Endothelial cell (in vitro differentiated cells): ENCODE measurements around the gene RHOBTB1. TPM values are rescaled to one million over a fixed set of nuclear protein-coding genes. Genes with fewer than 3 reads are reported as not detected.

Experiments used
- DNase-seq: peaks from one replicate; pipeline ENCODE4 v3.0.0; 2021; ENCODE audit warnings: low spot score
- H3K27ac Mint-ChIP-seq: one replicate; pipeline ENCODE4 v1.8.0; 2021; ENCODE audit warnings: mixed read lengths, inconsistent platforms; ENCODE audit not compliant: unreplicated experiment
- H3K27me3 Mint-ChIP-seq: one replicate; pipeline ENCODE4 v1.8.0; 2021; ENCODE audit warnings: mild to moderate bottlenecking, moderate library complexity, mixed read lengths, inconsistent platforms; ENCODE audit not compliant: unreplicated experiment
- H3K36me3 Mint-ChIP-seq: one replicate; pipeline ENCODE4 v1.8.0; 2021; ENCODE audit warnings: mild to moderate bottlenecking, low read depth, mixed read lengths, inconsistent platforms; ENCODE audit not compliant: unreplicated experiment
- H3K4me1 Mint-ChIP-seq: one replicate; pipeline ENCODE4 v1.8.0; 2021; ENCODE audit warnings: mild to moderate bottlenecking, mixed read lengths, inconsistent platforms; ENCODE audit not compliant: unreplicated experiment
- H3K4me3 Mint-ChIP-seq: one replicate; pipeline ENCODE4 v1.8.0; 2021; ENCODE audit warnings: mild to moderate bottlenecking, mixed read lengths, inconsistent platforms; ENCODE audit not compliant: unreplicated experiment
- H3K9me3 Mint-ChIP-seq: one replicate; pipeline ENCODE4 v1.8.0; 2021; ENCODE audit warnings: mixed read lengths, inconsistent platforms; ENCODE audit not compliant: unreplicated experiment
- CTCF ChIP-seq: fragments of 200-600 bp; sonication (generic); IDR thresholded peaks from one replicate; pipeline ENCODE4 v1.5.0; 2021; ENCODE audit warnings: antibody characterized with exemption; ENCODE audit not compliant: unreplicated experiment
- total RNA-seq: library from RNA; stranded (reverse); fragmentation: NEBNext Ultra II Directional; extraction: Animal tissue kit (Norgen Biotek cat#: 25700); gene quantifications from one replicate; pipeline ENCODE4 v1.2.1, GENCODE V29; 2021; ENCODE audit not compliant: unreplicated experiment

Gene RHOBTB1
- total RNA-seq, 1 donor from 2014 or later, result 20.3 TPM

- no peak for DNase-seq
- Mint-ChIP-seq H3K4me1 (no peaks in the 10 kb centered on the region), H3K27ac (no peak overlapping the region), H3K4me3 (no peak overlapping the region), H3K36me3 (no peaks in the 10 kb centered on the region), H3K9me3 (no peaks in the 10 kb centered on the region), H3K27me3 (no peaks in the 10 kb centered on the region)
- TF ChIP-seq CTCF, result no peak
These were observed 12.0 kb upstream of the RHOBTB1 start for GRCh38 chr10:60955957-60956425.

- no peaks in the 10 kb centered on the region for H3K36me3 Mint-ChIP-seq
- no peak for TF ChIP-seq CTCF
- DNase-seq, result no peak
- no peaks in the 10 kb centered on the region for H3K9me3 Mint-ChIP-seq
- H3K27ac Mint-ChIP-seq, result no peak overlapping the region
- no peak overlapping the region for H3K4me3 Mint-ChIP-seq
- H3K4me1 Mint-ChIP-seq, result no peaks in the 10 kb centered on the region
- H3K27me3 Mint-ChIP-seq, result no peaks in the 10 kb centered on the region
These were observed 11.3 kb upstream of the RHOBTB1 start for GRCh38 chr10:60955316-60955715.

GRCh38 chr10:60954035-60954434 lies 10.1 kb upstream of the RHOBTB1 start:
- Mint-ChIP-seq H3K4me1 (no peaks in the 10 kb centered on the region), H3K27me3 (no peaks in the 10 kb centered on the region), H3K36me3 (no peaks in the 10 kb centered on the region), H3K9me3 (no peaks in the 10 kb centered on the region), H3K27ac (no peak overlapping the region), H3K4me3 (no peak overlapping the region)
- DNase-seq, result no peak
- TF ChIP-seq CTCF, result no peak

GRCh38 chr10:60953420-60953819 lies 9.4 kb upstream of the RHOBTB1 start:
- Mint-ChIP-seq H3K36me3 (no peaks in the 10 kb centered on the region), H3K27ac (no peak overlapping the region), H3K9me3 (no peaks in the 10 kb centered on the region), H3K4me1 (no peaks in the 10 kb centered on the region), H3K27me3 (no peaks in the 10 kb centered on the region), H3K4me3 (no peak overlapping the region)
- no peak for TF ChIP-seq CTCF
- DNase-seq, result no peak

- TF ChIP-seq CTCF, result no peak
- H3K4me1 Mint-ChIP-seq, result no peaks in the 10 kb centered on the region
- H3K4me3 Mint-ChIP-seq, result no peak overlapping the region
- no peaks in the 10 kb centered on the region for H3K36me3 Mint-ChIP-seq
- H3K27ac Mint-ChIP-seq, result no peak overlapping the region
- H3K9me3 Mint-ChIP-seq, result no peaks in the 10 kb centered on the region
- no peaks in the 10 kb centered on the region for H3K27me3 Mint-ChIP-seq
- DNase-seq, result no peak
These were observed 8.8 kb upstream of the RHOBTB1 start for GRCh38 chr10:60952846-60953220.
